ENCODE results near the gene PCARE. TPM values are rescaled to one million over a fixed set of nuclear protein-coding genes. Genes with fewer than 3 reads are reported as not detected.
A peak's percentile ranks its signal among the peaks of the same experiment; 100 is the strongest.
"Not testable (repeated sequence)": the region's sequence is repeated elsewhere in the genome, so short reads cannot be mapped to it uniquely, and the experiment has no call there.

The PCARE gene
- total RNA-seq, 1 experiment from 2014 or later: not detected

DNA sequence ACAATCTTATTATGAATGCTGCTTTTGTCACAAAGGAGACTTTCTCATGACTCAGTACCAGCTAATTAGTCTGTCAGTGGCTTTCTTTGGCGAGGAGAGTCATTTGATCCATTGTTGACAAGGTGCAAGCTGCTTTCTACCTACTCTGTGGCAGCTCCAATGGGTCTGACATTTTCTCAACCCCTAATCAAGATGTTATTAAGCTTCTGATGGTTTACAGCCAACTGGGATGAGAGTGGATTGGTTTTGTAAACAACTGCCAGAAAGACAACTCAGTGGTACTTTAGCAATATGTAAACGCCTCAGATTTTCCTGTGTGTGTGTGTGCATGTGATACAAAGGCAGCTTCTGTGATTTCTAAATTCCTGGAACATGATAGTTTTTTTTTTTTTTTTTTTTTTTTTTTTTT lies 32.7 kb upstream of the PCARE start:
- H3K4me3 ChIP-seq: no peak overlapping the region
- H3K27me3 ChIP-seq: no peaks in the 10 kb centered on the region
- H3K36me3 ChIP-seq: no peaks in the 10 kb centered on the region
- no peak for DNase-seq
- H3K9me3 ChIP-seq: no peaks in the 10 kb centered on the region

DNA sequence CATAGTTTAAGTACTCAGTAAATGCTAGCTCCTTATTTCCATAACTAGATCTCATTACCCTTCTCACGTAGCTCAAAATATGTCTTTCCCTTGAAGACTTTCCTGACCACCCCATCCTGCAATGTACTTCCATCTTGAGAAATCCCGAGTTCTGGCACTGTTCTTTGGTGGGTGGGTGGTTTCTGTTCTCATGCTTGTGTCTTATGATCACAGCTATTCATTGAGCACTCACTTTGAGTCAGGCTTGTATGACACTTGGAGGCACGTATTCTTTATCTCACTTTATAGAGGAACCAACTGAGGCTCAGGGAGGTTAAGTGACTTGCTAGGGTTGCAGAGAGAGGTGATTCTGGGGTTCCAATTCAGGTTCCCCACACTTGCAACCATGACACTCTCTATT lies 31.9 kb upstream of the PCARE start:
- H3K36me3 ChIP-seq: no peaks in the 10 kb centered on the region
- no peak overlapping the region for H3K4me3 ChIP-seq
- DNase-seq: no peak
- H3K9me3 ChIP-seq: no peaks in the 10 kb centered on the region
- no peaks in the 10 kb centered on the region for H3K27me3 ChIP-seq

DNA sequence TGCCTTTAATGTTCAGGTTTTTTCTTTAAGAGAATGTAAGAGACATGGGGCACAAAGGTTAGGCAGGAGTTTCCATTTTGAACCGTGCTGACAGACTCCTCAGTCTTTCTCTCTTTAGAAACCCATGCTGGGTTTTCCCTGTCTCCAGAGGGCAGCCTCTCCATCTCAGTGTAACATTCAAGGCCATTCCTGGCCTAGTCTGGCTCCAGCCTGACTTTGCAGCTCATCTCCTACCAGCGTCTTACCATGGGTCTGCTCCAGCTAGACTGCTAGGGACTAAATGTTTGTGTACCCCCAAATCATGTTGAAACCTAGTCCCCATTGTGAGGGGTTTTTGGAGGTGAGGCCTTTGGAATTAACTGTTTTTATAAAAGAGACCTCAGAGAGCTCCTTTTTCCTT lies 31.1 kb upstream of the PCARE start:
- no peaks in the 10 kb centered on the region for H3K27me3 ChIP-seq
- no peaks in the 10 kb centered on the region for H3K36me3 ChIP-seq
- H3K4me3 ChIP-seq: no peak overlapping the region
- DNase-seq: no peak
- H3K9me3 ChIP-seq: no peaks in the 10 kb centered on the region

DNA sequence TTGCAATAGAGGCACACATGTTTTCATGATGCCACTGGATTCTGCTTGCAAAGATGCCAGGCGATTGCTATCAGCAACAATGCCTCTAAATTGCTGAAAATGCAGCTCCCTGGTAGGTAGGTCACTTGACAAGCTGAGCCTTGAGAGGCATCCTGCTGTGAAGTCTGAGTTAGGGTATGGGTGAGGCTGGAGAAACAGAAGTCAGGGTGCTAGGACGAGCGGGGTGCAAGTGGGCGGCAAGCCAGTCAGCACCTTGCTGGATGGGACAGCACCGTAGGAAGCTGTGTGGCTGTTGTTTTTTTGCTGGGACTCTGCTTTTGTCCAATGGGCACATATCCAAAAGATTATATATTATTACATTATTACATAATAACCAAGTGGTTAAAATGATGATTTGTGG lies 30.4 kb upstream of the PCARE start:
- Histone ChIP-seq H3K27me3 (no peaks in the 10 kb centered on the region), H3K9me3 (no peaks in the 10 kb centered on the region), H3K36me3 (no peaks in the 10 kb centered on the region), H3K4me3 (no peak overlapping the region)
- DNase-seq: no peak

DNA sequence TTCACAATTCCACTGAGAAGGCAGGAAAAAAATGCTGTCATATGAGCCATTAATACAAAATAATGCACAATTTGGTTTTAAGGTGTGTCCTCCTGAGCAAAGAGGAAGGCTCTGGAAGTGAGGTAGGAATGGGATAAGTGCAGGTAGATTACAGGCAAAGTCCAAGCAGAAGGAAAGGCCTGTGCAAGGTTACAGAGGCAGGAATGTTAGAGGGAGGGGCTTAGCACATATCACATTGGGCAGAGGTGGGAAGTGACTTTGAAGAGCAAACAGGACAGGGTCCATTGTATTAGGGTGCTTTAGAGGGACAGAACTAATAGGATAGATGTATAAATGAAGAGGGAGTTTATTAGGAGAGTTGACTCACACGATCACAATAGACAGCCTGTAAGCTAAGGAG lies 26.2 kb upstream of the PCARE start:
- H3K27me3 ChIP-seq: no peaks in the 10 kb centered on the region
- H3K9me3 ChIP-seq: no peaks in the 10 kb centered on the region
- H3K4me3 ChIP-seq: no peak overlapping the region
- H3K36me3 ChIP-seq: no peaks in the 10 kb centered on the region
- no peak for DNase-seq

DNA sequence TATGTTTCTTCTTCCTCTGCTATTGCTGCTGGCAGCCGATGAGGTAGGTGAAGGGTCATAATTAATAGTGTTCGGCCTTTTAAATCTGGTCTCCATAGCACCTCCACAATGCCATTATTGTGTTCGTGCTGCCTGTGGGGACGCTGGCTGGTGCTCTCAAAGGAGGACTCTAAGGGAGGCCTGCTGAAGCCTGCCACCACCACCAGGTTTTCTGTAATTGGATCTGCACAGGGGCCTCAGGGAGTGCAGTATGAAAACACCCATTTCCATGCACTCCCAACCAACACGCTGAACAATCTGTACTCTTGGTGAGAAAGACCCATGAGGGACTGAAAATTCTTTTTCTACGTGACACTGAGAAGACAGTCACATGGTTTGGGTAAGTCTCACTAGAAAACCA lies 23.2 kb upstream of the PCARE start:
- Histone ChIP-seq H3K36me3 (no peaks in the 10 kb centered on the region), H3K9me3 (no peaks in the 10 kb centered on the region; the same call in 1 of the 2 replicates), H3K27me3 (no peaks in the 10 kb centered on the region), H3K4me3 (no peak overlapping the region)
- DNase-seq: no peak

DNA sequence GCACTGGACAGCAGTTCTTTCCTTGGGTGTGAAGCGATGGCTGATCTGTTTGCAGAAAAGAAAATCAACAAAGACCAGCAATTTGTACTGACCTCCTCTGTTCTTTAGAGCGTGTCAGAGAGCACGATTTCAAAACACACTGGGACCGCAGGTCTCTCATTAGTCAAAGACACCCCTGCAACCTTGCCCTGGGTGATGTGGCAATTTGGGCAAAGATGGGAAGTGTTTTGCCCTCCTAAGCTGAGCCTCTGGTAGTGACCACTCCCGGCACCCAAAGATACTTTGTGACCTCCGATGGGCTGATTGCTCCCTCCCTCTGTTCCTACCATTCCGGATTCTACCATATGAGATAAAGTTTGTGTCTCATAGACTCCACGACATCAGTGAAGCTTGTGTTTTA lies 22.6 kb upstream of the PCARE start:
- H3K4me3 ChIP-seq: no peak overlapping the region
- no peaks in the 10 kb centered on the region; the same call in 1 of the 2 replicates for H3K9me3 ChIP-seq
- no peak for DNase-seq
- no peaks in the 10 kb centered on the region for H3K27me3 ChIP-seq
- H3K36me3 ChIP-seq: no peaks in the 10 kb centered on the region

DNA sequence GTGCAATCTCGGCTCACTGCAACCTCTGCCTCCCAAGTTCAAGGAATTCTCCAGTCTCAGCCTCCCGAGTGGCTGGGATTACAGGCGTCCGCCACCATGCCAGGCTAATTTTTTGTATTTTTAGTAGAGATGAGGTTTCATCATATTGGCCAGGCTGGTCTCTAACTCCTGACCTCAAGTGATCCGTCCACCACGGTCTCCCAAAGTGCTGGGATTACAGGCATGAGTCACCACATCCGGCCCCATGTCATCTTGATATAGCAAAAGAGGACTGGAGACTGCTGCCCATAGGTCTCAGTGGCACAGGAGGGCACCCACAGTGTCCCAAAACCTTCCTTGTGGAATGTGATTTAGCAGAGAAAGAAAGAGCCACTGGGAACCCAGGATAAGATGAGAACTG lies 16.0 kb upstream of the PCARE start:
- not testable (repeated sequence) for H3K36me3 ChIP-seq, H3K9me3 ChIP-seq, H3K27me3 ChIP-seq, H3K4me3 ChIP-seq
- peak; percentile 36 for DNase-seq

DNA sequence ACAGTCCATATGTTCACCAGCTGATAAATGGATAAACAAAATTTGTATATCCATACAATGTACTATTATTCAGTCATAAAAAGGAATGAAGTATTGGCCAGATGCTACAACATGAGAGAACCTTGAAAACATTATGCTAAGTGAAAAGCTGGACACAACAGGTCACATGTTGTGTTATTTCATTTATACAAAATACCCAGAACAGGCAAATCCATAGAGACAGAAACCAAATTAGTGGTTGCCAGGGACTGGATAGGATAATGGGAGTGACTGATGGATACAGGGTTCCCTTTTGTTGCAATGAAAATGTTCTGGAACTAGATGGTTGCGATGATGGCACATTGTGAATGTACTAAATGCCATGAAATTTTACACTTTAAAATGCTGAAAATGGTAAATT lies 10.2 kb upstream of the PCARE start:
- DNase-seq: no peak
- no peaks in the 10 kb centered on the region for H3K36me3 ChIP-seq

DNA sequence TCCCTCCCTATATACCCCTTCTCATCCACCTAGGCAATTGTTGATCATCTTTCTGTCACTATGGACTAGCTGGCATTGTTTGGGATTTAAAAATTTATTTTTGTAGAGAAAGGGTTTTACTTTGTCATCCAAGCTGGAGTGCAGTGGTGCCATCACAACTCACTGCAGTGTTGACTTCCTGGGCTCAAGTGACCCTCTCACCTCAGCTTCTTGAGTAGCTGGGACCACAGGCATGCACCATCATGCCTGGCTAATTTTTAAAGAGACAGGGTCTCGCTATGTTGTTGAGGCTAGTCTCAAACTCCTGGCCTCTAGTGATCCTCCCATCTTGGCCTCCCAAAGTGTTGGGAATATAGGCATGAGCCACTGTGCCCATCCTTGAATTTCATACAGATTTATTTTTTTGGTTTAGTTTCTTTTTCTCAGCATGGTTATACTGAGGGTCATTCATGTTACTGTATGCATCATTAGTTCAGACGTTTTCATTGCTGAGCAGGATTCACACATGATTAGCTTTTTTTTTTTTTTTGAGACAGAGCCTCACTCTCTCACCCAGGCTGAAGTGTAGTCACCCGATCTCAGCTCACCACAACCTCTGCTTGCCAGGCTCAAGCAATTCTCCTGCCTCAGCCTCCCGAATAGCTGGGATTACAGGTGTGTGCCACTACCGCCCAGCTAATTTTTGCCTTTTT lies 8.6 kb upstream of the PCARE start:
- Histone ChIP-seq H3K36me3 (no peaks in the 10 kb centered on the region), H3K27me3 (no peaks in the 10 kb centered on the region), H3K9me3 (peaks cover 6% of the 10 kb centered on the region), H3K4me3 (no peak overlapping the region)
- DNase-seq: no peak

More for the DNA sequence above, 10.2 kb upstream of the PCARE start:
- Histone ChIP-seq H3K27me3 (peaks cover 2% of the 10 kb centered on the region; the same call in 1 of the 2 replicates), H3K4me3 (no peak overlapping the region), H3K9me3 (no peaks in the 10 kb centered on the region; the same call in 1 of the 2 replicates)

DNA sequence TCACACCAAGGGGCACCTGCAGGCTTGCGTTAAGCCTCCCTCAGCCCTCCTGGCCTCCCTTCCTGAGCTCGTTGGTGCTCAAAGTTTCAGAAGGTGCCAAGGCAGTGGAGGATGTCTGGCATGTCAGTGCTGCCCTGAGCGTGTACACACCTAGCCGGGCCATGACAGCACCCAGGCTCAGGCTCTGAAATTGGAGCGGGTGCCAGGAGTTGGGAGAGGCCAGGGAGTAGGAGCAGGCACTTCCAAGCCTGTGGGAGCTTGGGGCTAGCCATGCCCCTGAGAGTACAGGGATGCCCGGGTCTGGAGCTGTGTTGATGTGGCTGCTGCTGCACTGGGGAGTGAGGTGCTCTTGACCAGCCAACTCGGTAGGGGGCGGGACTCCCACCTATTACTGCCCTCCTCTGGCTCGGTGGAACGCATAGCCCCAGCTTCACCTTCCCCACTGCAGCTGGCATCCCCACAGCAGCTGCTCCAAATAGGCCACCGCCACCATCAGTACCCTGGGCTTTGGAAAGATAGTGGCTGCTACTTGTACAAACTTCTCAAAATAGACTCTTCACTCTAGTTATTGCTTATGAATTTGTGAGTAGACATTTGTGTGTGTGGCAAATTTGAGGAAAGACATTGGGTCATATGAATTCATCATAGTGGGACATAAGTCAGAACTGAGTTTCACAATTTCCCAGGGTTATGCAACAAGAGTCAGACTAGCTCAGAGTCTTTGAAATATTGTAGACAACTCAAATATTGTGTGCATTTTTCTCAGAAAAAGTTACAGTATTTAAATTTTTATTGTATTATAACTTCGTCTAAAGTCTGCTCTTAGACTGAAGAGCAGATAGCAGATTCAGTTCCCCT lies 6.8 kb upstream of the PCARE start:
- no peak for DNase-seq

DNA sequence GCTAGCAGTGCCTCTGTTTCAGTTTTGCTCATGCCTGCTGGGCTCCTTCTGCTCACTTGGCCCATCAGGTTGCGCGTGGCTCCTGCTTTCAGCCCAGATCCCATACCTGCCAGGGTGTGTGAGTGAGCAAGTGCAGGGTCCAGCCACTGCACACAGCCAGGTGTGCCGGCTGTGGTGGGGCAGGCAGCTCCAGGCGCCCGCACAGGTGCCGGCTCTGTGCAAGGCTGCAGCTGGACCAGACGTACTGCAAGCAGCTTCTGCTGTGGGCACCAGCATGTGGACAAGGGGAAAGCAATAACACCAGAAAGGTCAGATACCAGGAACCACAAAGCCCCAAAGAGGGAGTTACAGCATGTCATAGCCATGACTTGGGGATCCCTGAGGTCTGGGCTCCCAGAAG lies 5.6 kb upstream of the PCARE start:
- H3K9me3 ChIP-seq: peaks cover 6% of the 10 kb centered on the region
- no peaks in the 10 kb centered on the region for H3K36me3 ChIP-seq
- no peak for DNase-seq
- no peak overlapping the region for H3K4me3 ChIP-seq
- no peaks in the 10 kb centered on the region for H3K27me3 ChIP-seq

More for the DNA sequence above, 6.8 kb upstream of the PCARE start:
- Histone ChIP-seq H3K36me3 (no peaks in the 10 kb centered on the region), H3K4me3 (no peak overlapping the region), H3K27me3 (no peaks in the 10 kb centered on the region), H3K9me3 (peaks cover 6% of the 10 kb centered on the region)

DNA sequence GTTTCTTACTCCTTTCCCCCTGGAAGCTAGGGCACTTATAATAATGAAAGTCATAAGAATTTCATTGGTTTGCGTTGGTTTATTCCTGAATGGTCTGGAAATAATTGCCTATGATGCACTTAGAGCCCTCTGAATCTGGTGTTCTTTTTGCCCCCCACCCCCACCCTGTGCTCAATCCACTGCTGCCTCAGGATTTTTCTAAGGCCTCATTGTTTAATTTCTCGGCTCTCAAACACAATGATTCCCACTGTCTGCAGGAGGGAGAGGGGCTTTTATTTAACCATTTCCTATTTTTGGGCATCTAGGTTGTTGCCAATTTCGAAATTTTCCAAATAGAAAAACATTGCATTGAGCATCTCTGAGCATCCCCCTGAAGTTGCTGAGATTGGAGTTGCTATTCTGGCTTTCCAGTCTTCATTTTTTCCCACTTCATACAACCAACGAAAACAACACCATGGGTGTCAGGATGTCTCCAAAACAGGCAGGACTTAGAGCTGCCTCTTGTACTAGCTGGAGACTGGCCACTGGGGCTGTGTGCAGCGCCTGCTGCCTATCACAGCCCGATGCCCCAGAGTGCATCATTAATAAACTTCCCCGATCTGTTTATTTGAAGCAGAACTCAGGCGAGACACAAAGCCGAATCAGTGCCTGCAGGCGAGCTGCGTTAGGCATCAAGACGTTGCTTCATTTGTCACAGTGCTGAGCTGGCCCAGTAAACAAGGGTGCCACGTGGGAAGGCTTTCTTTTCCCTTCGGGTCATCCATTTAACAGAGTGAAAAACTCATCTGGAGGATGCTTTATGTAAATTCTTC lies 1.8 kb upstream of the PCARE start:
- DNase-seq: no peak
- Histone ChIP-seq H3K4me3 (no peak overlapping the region), H3K9me3 (peaks cover 6% of the 10 kb centered on the region), H3K36me3 (no peaks in the 10 kb centered on the region), H3K27me3 (no peaks in the 10 kb centered on the region)

DNA sequence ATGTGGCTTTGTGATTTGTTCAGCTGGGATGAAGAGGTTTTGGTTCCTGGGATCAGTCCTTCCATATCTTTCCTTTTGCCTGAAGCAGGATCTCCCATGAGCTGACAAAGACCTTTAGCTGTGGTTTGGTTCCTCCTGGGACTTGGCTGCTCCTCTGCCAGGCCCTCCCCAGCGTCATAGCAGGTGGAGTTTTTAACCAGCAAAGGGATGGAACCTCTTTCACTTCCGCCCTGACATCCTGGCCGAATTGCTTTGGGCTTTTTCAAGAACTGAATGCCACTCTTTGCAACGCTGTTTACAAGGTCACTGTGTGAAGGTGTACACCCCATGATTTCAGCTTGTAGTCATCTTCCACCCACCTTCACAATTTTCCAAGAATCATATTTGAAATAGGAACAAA lies 390 bp downstream of the PCARE start:
- no peak overlapping the region for H3K4me3 ChIP-seq
- peaks cover 3% of the 10 kb centered on the region for H3K9me3 ChIP-seq
- no peaks in the 10 kb centered on the region for H3K27me3 ChIP-seq
- no peaks in the 10 kb centered on the region for H3K36me3 ChIP-seq
- no peak for DNase-seq

DNA sequence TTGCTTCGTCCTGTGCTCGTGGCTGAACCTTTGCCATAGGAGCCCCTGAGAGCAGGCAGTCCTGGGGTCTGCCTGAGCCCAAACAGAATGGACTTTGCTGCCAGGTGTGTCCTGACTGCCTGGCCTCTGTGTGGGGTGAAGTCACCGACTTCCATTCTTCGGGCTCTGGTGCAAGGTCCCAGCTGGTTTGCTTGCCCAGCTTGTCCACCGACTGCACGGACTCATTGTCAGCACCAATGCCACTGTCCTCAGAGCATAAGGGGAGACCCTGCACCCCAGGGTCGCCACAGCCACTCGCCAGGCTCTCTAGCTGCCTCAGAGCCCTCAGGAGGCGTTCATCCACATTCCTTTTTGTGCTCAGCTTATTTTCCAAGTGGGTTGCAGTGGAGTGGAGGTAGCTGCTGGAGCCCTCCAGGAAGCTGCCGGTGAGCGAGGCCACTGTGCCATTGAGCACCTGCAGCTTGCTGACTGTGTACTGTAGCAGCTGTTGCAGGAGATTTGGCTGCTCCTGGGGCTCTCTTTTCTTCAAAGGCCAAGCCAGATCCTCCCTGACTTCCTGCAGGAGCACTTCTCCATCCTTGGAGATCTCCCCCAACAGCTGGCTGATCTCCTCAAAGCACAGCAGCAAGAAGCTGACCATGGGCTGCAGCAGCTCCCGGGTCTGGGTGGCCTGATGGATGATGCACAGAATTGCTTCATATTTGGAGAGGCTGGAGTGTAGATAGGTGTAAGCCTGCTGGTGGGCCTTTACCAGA lies 1.2 kb downstream of the PCARE start:
- H3K27me3 ChIP-seq: no peaks in the 10 kb centered on the region
- DNase-seq: no peak
- H3K36me3 ChIP-seq: no peaks in the 10 kb centered on the region
- H3K9me3 ChIP-seq: no peaks in the 10 kb centered on the region
- no peak overlapping the region for H3K4me3 ChIP-seq

DNA sequence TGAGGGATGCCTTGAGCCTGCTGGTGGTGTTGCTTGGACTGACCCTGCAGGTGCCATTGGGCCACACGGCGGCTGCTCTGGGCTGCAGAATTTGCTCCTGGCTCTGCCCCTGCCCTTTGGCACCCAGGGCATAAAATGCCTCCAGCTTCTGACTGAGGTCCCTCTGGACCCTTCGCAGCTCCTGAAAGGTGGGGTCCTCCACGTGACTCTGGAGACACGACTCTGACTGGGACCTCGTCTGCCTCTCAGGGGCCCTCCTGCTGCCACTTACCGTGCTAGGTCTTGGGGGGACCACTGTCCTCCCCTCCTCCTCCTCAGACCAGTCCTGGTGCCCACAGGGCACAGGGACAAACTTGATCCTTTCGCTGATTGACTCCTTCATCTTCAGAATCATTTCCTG lies 2.1 kb downstream of the PCARE start:
- no peaks in the 10 kb centered on the region for H3K36me3 ChIP-seq
- no peak for DNase-seq
- H3K9me3 ChIP-seq: no peaks in the 10 kb centered on the region
- H3K4me3 ChIP-seq: no peak overlapping the region
- no peaks in the 10 kb centered on the region for H3K27me3 ChIP-seq

Data from MG63 (cell line).